HG02885 (cell line): ENCODE measurements around the gene MPPED1.

Experiments
- ATAC-seq: cut with Tn5 transposase; IDR thresholded peaks from one replicate; pipeline ENCODE4 v1.9.1; 2021; ENCODE audit warnings: mild to moderate bottlenecking; ENCODE audit not compliant: unreplicated experiment, poor library complexity

MPPED1 gene

GRCh38 chr22:43408009-43408408, 3.8 kb upstream of the MPPED1 start:
- ATAC-seq = no peak

- ATAC-seq = no peak
These were observed 2.8 kb upstream of the MPPED1 start for GRCh38 chr22:43409046-43409445.

GRCh38 chr22:43409800-43410199, 2.0 kb upstream of the MPPED1 start:
- no peak for ATAC-seq

DNA sequence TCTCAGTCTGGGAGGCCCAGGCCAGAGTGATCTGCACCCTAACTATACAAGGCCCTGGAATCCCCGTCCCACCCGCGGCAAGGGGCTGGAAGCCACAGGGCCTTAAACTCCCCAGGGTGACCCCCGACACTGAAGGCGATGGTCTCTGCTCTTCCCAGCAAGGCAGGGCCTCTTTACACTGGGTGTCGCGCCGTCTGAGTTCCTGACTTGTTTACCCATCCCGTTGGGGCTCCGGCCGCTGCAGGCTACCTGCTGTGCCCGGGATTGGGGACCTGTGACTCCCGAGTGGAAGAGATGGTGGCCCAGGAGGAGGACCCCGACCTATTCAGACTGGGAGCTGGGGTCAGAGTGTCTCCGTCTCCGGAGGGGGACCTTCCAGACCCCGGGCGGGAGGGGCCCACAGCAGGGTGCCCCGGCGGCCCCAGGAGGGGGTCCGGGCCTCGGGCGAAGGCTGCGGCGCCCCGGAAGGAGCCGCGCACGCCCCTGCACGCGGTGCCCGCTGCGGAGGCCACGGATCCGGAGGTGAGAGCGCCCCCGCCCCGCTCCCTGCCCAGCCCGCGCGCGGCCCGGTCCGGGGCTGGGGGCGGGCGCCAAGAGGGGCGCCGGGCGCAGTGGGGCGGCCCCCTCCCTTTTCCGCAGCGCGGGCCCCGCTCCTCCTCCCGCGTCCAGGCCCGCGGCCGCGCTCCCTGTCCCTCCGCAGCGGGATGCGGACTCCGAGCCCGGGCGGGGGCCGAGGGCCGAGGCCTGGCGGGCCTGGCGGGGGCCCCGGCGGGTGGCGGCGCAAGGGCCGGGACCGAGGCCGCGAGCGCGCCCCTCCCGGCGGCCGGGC, 560 bp upstream of the MPPED1 start:
- ATAC-seq = no peak

DNA sequence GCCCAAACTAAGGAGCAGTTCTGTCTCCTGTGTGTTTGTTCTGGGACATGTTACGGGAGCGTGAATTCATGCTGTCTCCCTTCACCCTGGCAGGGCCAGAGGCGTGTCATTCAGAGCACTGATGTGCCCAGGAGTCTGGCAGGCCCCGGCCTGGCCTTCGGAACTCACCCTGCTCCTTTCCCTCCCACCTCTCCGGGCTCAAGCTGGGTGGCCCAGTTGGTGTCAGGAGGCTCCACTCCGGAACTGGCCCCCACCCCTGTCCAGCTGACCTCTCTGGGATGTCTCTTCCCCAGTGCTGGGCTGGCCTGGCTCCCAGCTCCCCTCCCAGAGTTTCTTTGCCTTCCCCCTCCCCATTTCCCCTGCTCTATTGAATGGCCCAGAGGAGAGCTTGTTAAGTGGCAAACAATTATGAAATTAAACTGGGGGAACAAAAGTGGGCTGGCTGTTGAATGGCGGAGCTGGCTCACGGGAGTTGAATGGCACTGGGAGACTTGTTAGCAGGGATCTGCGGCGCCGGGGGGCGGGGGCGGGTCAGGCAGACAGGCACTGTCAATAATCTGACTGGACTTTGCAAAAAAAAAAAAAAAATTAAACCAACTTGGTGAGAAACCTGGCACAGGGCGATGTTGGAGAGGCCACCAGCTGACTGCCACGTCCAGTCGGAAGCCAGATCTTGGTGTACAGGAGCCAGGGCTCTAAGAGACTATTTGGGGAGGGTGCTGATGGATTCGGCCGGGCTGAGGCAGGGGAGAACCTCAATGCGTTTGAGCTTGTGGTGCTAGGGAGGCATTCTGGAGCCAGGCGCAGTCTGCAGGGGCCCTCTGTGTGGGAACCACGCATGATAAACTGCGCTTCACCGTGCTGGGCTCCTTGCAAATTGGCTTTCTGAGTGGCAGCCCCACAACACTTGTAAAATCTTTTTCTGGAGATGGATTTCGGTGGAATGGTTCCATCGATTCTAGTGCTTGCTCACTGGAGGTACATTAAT, 1.3 kb downstream of the MPPED1 start:
- ATAC-seq = no peak

- no peak for ATAC-seq
These were observed 2.0 kb downstream of the MPPED1 start for GRCh38 chr22:43413826-43414225.

DNA sequence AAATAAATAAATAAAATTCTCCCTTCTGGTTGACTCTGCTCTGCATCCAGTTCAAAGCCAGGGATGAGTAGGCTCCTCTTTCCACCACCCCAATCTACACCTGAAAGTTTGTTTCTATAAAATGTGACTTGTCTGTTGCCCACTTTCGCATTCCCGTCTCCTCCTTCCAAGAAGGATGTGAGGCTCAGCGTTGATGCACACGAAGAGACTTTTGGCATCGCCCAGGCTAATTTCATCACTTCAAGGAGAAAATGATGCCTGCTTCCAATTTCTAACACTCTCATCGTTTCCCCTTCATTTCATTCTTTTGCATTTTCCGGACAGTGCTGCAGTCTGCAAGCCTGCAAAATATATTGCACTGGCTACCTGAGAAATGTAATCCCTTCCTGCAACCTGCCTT, 3.9 kb downstream of the MPPED1 start:
- ATAC-seq = no peak

DNA sequence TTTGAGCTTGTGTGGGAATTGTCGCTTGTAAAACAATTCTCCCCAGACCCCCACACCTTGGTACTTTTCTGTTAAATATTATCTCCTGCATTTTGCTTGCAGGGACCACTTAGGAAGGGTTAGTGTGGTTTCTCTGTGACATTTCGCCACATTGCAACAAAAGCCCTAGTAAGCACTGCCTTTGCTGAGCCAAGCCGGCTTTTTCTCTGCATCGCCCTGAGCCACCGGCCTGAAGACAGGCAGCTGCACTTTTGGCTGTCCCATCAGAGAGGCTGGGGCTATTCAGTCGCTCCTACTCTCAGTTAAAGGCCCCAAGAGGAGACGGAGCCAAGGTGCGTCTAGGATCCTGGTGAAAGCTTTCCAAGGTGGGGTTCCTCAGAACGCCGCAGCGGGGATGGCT, 5.7 kb downstream of the MPPED1 start:
- ATAC-seq = no peak

DNA sequence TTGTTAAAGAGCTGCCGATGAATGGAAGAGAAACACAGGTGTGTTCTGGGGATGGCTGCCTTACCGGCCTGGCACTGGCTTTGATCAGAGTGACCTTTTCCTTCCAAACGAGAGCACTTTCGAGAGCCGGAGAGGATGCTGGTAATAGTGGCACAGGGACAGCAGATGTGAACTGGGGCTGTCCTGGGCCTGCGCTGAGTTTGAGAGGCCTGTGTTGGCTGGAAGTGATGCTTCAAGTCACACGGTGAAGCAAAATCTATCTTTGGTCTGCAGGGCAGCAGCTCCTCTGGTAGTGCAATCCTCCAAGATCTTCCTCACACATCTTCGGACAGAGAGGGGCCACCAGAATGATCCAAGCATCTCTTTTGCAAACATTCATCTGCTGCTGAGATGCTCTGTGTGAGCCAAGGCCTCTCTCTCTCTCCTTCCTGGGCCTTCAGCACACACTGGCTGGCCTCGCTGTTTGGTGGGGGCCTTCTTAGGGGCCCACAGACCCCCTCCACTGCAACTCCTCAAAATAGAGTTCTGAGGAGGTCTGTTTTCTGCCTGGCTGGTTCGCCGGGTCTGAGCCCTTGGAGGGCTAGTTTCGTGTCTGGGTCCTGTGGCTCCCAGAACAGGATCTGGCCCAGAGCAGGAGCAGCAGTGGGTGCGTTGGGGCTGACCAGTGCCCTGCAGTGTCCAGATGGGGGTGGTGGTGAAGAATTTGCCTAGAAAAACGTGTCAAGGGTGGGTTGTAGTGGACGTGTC, 6.4 kb downstream of the MPPED1 start:
- ATAC-seq = no peak

DNA sequence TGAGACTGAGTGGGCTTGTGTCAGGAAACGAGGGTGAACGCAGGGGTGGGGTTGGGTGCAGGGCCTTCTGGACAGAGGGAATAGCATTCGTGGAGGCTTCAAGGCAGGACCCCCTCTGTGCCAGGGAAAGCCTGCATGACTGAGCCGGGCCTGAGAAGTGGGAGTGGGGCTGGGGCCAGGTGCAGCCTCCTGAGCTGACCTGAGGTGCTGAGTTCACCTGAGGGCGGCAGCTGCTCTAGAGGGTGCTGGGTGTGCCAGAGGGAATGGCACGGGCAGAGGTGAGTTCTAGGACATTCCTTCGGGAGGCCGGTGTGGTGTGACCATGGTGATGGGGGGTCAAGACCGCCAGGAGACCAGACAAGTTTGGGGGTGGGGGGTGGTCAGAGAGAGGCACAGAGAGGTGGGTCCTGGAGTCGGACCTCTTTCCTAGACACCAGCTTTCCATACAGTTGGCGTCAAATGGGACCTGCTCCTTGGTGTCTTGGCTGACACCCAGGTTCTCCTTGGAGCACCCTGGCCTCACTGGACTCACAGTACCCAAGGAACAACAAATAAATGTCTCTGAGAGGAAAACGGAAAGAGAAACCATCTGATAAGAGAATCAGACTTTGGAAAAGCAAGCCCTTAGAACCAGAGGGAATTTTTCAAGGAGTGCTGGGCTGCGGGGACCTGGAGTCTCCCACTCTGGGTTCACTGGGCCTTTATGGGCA, 7.7 kb downstream of the MPPED1 start:
- no peak for ATAC-seq

DNA sequence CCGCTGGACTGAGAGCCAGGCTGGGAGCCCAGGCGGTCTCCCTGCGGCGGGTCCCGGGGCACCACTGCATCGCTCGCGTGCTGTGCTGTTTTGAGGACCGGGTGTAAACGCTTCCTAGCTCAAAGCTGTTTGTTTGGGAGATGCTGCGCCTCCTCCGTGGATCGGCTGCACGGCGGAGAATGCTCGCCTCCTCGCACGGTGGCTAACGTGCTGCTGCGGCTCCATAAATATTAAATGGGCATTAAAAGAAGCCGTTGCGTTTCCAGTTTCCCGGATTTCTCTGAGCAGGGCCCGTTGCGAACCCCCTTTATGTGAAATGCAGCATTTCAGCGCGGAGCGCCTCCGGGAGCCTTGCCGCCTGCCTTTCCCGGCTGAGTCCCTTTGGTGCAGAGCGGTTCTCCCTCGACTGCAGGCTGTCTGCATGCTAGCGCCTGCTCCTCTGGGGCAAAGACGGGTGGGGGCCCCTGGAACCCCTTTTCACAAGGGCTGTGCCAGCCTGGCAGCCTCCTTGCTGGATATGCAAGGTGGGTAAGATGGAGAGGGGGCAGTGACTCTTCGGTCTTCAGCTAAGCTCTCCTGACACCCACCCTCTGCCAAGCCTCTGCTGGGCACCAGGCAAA, 9.3 kb downstream of the MPPED1 start:
- no peak for ATAC-seq

DNA sequence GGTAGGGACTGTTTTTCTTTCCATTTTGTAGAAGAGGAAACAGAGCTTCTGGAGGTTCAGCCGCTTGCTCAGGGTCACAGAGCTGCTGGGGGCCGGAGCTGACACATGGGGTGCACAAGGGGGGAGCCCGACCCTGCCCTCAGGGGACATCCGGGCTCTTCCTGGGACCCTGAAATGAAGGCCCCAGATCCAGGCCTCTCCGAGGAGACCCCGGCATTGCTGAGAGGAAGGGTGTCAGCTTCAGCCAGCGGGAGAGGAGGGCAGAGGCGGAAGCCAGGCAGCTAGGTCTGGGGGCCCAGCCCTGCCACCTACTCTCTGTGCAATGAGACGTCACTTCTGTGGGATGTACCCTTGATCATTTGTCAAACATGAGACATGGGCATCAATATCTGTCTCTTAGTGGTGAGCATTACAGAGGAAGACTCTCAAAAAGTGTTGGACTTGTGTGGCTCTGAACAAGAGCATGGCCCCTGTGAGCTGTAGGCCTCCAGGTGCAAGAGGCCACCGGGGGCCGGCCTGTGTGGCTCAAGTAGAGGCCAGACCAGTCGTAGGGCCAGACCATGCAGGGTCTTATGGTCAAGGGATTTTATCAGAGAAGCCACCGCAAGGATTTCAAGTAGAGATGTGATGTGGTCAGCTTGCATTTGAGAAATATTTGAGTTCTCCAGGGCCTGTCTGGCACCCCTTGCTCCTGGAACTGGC, 10.3 kb downstream of the MPPED1 start:
- ATAC-seq = no peak

DNA sequence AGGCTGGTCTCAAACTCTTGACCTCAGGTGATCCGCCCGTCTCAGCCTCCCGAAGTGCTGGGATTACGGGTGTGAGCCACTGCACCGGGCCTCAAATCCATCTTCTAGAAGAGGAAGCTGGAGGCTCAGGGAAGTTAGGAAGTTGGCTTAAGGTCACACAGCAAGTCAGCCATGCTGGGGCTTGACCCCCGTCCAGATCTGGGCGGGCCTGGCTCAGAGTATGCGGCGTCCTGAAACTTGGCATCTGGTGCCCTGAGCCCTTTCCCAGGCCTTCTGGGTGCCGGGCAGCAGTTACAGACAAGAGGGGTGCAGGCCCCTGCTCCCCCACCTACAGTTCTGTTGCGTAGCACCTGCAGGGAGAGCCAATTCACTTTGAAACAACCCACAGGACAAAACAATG, 11.2 kb downstream of the MPPED1 start:
- ATAC-seq = no peak

GRCh38 chr22:43424201-43424600, 12.4 kb downstream of the MPPED1 start:
- no peak for ATAC-seq

GRCh38 chr22:43424666-43425630, 13.1 kb downstream of the MPPED1 start:
- no peak for ATAC-seq

- ATAC-seq = no peak
These were observed 14.4 kb downstream of the MPPED1 start for GRCh38 chr22:43425976-43426785.

GRCh38 chr22:43426816-43427215, 15.0 kb downstream of the MPPED1 start:
- ATAC-seq = no peak
